ENCODE data around the gene LRRC75A. TPM values are rescaled to one million over a fixed set of nuclear protein-coding genes. Genes with fewer than 3 reads are reported as not detected.
A peak's percentile ranks its signal among the peaks of the same experiment; 100 is the strongest.

Gene LRRC75A
- polyA plus RNA-seq, 3 donors: 1.0 to 2.4 (median 1.4) TPM

DNA sequence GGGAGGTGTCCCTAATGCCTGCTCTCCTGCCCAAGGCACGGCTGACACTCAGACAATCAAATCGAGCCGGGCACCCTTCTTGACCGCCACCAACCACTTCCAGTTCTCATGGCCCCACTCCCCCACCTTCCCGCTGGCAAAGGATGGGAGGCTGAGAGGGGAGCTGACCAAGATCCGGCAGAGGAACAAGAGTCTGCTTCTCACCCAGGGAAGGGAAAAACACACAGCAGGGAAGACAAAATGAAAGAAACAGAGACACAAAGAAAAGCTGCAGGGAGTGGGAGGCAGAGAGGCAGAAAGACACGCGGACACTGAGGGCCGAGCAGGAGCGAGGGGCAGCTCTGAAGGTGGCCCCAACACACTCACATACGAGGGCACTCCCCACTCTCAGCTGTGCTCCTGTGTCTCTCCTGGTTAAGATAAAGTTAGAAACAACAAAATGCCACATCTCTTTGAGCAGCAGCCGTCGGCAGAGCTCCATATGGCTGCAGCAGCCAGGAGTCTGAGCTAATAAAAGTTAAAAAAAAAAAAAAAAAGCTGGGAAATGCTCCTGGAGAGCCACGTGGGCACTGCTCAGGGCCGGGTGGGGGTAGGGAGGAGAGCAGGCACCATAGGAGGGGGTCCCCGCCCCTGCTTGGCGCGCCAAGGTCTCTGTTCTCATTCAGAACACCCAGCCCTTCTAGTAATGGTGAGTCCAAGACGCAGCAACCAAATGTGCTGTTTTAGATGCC lies 7.4 kb downstream of the LRRC75A start:
- H4K20me1 ChIP-seq (ENCODE audit: insufficient read depth, low read length): no peaks in the 10 kb centered on the region
- intact Hi-C loops (cut with micrococcal nuclease): no loop called here
- no peaks in the 10 kb centered on the region for H3K27me3 ChIP-seq (ENCODE audit: control insufficient read depth in 2 of 2, insufficient read depth in 2 of 2, low read length in 2 of 2)
- no peak overlapping the region for H3K4me2 ChIP-seq (replicated peaks; ENCODE audit: extremely low read depth, low read length, poor library complexity, severe bottlenecking)
- Mint-ChIP-seq H3K27me3 (ENCODE audit: low read depth in 3 of 3) (peaks cover 13 to 22% (median 13%) of the 10 kb centered on the region in 3 donors), H3K4me1 (peaks cover 6% of the 10 kb centered on the region), H3K4me3 (no peak overlapping the region), H3K27ac (peak overlapping the region in 2 of 7 donors; percentile 37 to 64), H3K36me3 (no peaks in the 10 kb centered on the region), H3K9me3 (no peaks in the 10 kb centered on the region)
- TF ChIP-seq, protein P1, sequence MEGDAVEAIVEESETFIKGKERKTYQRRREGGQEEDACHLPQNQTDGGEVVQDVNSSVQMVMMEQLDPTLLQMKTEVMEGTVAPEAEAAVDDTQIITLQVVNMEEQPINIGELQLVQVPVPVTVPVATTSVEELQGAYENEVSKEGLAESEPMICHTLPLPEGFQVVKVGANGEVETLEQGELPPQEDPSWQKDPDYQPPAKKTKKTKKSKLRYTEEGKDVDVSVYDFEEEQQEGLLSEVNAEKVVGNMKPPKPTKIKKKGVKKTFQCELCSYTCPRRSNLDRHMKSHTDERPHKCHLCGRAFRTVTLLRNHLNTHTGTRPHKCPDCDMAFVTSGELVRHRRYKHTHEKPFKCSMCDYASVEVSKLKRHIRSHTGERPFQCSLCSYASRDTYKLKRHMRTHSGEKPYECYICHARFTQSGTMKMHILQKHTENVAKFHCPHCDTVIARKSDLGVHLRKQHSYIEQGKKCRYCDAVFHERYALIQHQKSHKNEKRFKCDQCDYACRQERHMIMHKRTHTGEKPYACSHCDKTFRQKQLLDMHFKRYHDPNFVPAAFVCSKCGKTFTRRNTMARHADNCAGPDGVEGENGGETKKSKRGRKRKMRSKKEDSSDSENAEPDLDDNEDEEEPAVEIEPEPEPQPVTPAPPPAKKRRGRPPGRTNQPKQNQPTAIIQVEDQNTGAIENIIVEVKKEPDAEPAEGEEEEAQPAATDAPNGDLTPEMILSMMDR (IDR thresholded peaks at IDR 0.05): no peak
- H2AFZ ChIP-seq (ENCODE audit: insufficient read depth, low read depth, low read length, poor library complexity, severe bottlenecking): no peak overlapping the region
- no peaks in the 10 kb centered on the region for H3K36me3 ChIP-seq (replicated peaks in 1 of 2; ENCODE audit: control insufficient read depth in 1 of 2, insufficient read depth in 2 of 2, low read length in 2 of 2)
- H3K27ac ChIP-seq (ENCODE audit: low read depth in 1 of 2, low read length in 2 of 2): no peak overlapping the region
- whole genome bisulfite sequencing (ENCODE audit: insufficient coverage): 97% methylated on average over 6 of the region's 19 CpGs
- no peaks in the 10 kb centered on the region for H3K79me2 ChIP-seq (ENCODE audit: insufficient read depth, low read length)
- no peak overlapping the region for H3K9ac ChIP-seq (ENCODE audit: insufficient read depth, low read length, poor library complexity, severe bottlenecking)
- no peaks in the 10 kb centered on the region for H3K9me3 ChIP-seq (replicated peaks in 1 of 2; ENCODE audit: control insufficient read depth in 1 of 2, insufficient read depth in 1 of 2, low read length in 2 of 2)
- DNase-seq: no peak
- H3K4me3 ChIP-seq (replicated peaks in 1 of 3; ENCODE audit: low read depth in 2 of 3, low read length in 3 of 3): no peak overlapping the region
- H3K4me1 ChIP-seq (ENCODE audit: control insufficient read depth in 1 of 2, insufficient read depth in 2 of 2, low read length in 2 of 2): no peaks in the 10 kb centered on the region

DNA sequence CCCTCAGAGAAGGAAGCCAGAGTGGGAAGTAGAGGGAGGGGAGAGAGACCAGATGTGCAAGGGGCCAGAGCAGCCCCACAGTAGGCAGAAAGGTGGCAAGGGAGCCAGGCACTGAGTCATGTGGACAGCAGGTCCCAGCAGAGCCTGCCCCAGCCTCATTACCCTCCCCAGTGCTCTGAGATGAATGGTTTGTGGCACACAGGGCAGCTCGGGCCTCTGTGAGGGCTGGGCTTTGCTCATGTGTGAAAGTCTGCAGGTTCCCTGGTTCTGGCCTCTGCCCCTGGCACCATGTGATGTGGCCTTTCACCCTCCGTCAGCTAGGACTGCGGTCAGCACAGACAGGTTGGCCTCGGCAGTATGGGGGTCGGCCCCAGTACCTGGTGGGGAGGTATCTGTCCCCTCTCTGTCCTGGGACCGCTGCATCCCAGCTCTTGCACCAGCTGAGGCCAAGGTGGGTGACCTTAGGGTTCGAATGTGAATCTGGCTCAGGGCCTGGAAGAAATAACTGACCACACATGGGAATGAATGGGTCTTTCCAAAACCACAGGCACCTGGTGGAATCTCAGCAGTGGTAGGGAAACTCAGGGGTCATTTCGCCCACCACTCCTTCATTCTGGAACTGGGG lies 8.9 kb downstream of the LRRC75A start:
- Histone ChIP-seq H3K9me3 (replicated peaks in 1 of 2; ENCODE audit: control insufficient read depth in 1 of 2, insufficient read depth in 1 of 2, low read length in 2 of 2) (no peaks in the 10 kb centered on the region), H2AFZ (ENCODE audit: insufficient read depth, low read depth, low read length, poor library complexity, severe bottlenecking) (no peak overlapping the region), H3K9ac (ENCODE audit: insufficient read depth, low read length, poor library complexity, severe bottlenecking) (no peak overlapping the region), H3K79me2 (ENCODE audit: insufficient read depth, low read length) (no peaks in the 10 kb centered on the region), H3K4me2 (replicated peaks; ENCODE audit: extremely low read depth, low read length, poor library complexity, severe bottlenecking) (no peak overlapping the region), H3K27me3 (ENCODE audit: control insufficient read depth in 2 of 2, insufficient read depth in 2 of 2, low read length in 2 of 2) (no peaks in the 10 kb centered on the region), H3K27ac (ENCODE audit: low read depth in 1 of 2, low read length in 2 of 2) (no peak overlapping the region), H3K4me3 (replicated peaks in 1 of 3; ENCODE audit: low read depth in 2 of 3, low read length in 3 of 3) (no peak overlapping the region), H3K4me1 (ENCODE audit: control insufficient read depth in 1 of 2, insufficient read depth in 2 of 2, low read length in 2 of 2) (no peaks in the 10 kb centered on the region), H4K20me1 (ENCODE audit: insufficient read depth, low read length) (no peaks in the 10 kb centered on the region), H3K36me3 (replicated peaks in 1 of 2; ENCODE audit: control insufficient read depth in 1 of 2, insufficient read depth in 2 of 2, low read length in 2 of 2) (no peaks in the 10 kb centered on the region)
- H3K4me3 Mint-ChIP-seq: no peak overlapping the region
- intact Hi-C loops (cut with micrococcal nuclease): no loop called here
- no peaks in the 10 kb centered on the region for H3K9me3 Mint-ChIP-seq
- WGBS (ENCODE audit: insufficient coverage): 93% methylated on average over 5 of the region's 8 CpGs
- DNase-seq: no peak
- peaks cover 5 to 18% (median 9%) of the 10 kb centered on the region in 3 donors for H3K27me3 Mint-ChIP-seq (ENCODE audit: low read depth in 3 of 3)
- TF ChIP-seq, protein P1 (IDR thresholded peaks at IDR 0.05): no peak
- no peak overlapping the region for H3K27ac Mint-ChIP-seq
- H3K36me3 Mint-ChIP-seq: no peaks in the 10 kb centered on the region
- peaks cover 6% of the 10 kb centered on the region for H3K4me1 Mint-ChIP-seq
